Diencephalon (tissue), 1 donor: ENCODE results near the gene APOC4. TPM values are rescaled to one million over a fixed set of nuclear protein-coding genes. Genes with fewer than 3 reads are reported as not detected.

ENCODE experiments used
- total RNA-seq: library from RNA; depleted of rRNA; stranded (reverse); fragments of >200 nt; gene quantifications from one replicate; pipeline ENCODE4 v1.2.3, GENCODE V29; 2014

Gene APOC4
- not detected for total RNA-seq

DNA sequence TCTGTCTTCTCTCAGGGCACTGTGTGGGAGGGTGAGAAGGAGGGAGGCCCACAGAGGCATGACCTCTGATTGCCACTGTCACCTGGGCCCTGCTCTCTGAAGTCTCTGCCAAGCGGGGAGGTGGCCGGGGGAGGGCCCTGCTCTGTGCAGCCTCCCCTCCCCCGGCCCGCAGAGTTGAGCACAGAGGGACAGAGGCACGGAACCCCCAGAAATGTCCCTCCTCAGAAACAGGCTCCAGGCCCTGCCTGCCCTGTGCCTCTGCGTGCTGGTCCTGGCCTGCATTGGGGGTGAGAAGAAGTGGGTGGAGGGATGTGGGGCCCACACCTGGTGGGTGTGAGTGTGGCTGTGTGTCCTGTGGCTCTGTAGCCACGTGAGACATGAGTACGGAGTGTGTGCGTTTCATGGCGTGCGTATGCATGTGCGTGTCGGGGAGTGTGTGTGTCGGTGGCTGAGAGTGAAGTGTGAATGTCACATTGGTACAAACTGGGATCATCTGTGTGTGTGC, at the start of gene APOC4:
APOC4 (plus strand) TSS at position 171 of the 505 bp plus-strand sequence; CDS start at position 212, 41 bp downstream.

DNA sequence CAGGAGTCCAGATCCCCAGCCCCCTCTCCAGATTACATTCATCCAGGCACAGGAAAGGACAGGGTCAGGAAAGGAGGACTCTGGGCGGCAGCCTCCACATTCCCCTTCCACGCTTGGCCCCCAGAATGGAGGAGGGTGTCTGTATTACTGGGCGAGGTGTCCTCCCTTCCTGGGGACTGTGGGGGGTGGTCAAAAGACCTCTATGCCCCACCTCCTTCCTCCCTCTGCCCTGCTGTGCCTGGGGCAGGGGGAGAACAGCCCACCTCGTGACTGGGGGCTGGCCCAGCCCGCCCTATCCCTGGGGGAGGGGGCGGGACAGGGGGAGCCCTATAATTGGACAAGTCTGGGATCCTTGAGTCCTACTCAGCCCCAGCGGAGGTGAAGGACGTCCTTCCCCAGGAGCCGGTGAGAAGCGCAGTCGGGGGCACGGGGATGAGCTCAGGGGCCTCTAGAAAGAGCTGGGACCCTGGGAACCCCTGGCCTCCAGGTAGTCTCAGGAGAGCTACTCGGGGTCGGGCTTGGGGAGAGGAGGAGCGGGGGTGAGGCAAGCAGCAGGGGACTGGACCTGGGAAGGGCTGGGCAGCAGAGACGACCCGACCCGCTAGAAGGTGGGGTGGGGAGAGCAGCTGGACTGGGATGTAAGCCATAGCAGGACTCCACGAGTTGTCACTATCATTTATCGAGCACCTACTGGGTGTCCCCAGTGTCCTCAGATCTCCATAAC, 36.4 kb upstream of the APOC4 start, which contains the start of gene APOE:
APOE (plus strand) TSS at position 360 of the 724 bp plus-strand sequence. CDS start 829 bp downstream, outside the sequence.

DNA sequence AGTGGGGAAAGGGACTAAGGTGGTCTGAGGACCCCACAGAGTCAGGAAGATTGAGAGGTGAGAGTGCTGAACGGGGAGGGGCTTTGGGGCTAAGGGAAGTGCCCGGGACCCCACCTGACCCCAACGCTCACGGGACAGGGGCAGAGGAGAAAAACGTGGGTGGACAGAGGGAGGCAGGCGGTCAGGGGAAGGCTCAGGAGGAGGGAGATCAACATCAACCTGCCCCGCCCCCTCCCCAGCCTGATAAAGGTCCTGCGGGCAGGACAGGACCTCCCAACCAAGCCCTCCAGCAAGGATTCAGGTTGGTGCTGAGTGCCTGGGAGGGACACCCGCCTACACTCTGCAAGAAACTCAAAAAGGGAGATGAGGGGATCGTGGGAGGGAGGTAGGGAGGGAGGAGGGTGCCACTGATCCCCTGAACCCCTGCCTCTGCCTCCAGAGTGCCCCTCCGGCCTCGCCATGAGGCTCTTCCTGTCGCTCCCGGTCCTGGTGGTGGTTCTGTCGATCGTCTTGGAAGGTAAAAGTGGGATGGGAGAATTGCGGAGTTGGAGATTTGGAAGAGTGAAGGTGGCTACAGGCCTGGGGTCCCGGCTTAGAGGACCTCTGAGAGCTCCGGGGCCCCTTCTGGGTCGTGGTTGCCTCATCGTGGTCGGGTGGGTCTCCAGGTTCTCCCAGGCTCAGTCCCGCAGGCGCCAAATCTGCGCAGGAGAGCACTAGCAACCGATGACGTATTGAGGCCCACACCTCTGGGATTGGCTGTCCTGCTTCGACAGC, 27.4 kb upstream of the APOC4 start, which contains the start of gene APOC1:
APOC1 (plus strand) TSS at position 176 of the 774 bp plus-strand sequence; CDS start at position 460, 284 bp downstream.

GRCh38 chr19:44954649-44955504, 12.8 kb downstream of the APOC4 start, which contains the start of gene CLPTM1:
Gene CLPTM1, plus strand, starts transcription at chr19:44955380. Its CDS starts 16 bp downstream, at chr19:44955396.

Other genes with a start within 250 kb of the APOC4 start
- not detected for gene CEACAM16, start 243.1 kb upstream of the APOC4 start, total RNA-seq
- gene BCL3, start 193.5 kb upstream of the APOC4 start, total RNA-seq: not detected
- 0.23 TPM for gene CBLC, start 164.3 kb upstream of the APOC4 start, total RNA-seq
- gene BCAM, start 133.1 kb upstream of the APOC4 start, total RNA-seq: 7.4 TPM
- gene NECTIN2, start 95.9 kb upstream of the APOC4 start, total RNA-seq: 27.5 TPM
- gene TOMM40, start 51.0 kb upstream of the APOC4 start, total RNA-seq: 32.3 TPM
- gene APOE, start 36.4 kb upstream of the APOC4 start, total RNA-seq: 260 TPM
- gene APOC1, start 27.6 kb upstream of the APOC4 start, total RNA-seq: 17.8 TPM
- 2.5 TPM for gene APOC2, start 3.8 kb downstream of the APOC4 start, total RNA-seq
- 71.7 TPM for gene CLPTM1, start 13.1 kb downstream of the APOC4 start, total RNA-seq
- gene RELB, start 59.2 kb downstream of the APOC4 start, total RNA-seq: 1.2 TPM
- 11.3 TPM for gene CLASRP, start 96.8 kb downstream of the APOC4 start, total RNA-seq
- gene ZNF296, start 134.2 kb downstream of the APOC4 start, total RNA-seq: 0.69 TPM
- gene GEMIN7, start 137.0 kb downstream of the APOC4 start, total RNA-seq: 12.5 TPM
- 21.0 TPM for gene PPP1R37, start 150.9 kb downstream of the APOC4 start, total RNA-seq
- 0.69 TPM for gene NKPD1, start 218.7 kb downstream of the APOC4 start, total RNA-seq
- gene TRAPPC6A, start 236.0 kb downstream of the APOC4 start, total RNA-seq: 7.2 TPM
- gene BLOC1S3, start 236.5 kb downstream of the APOC4 start, total RNA-seq: 4.4 TPM